HG03095 (cell line): ENCODE data around the gene PRSS50.
"Not testable (repeated sequence)": the region's sequence is repeated elsewhere in the genome, so short reads cannot be mapped to it uniquely, and the experiment has no call there.

Experiments
- ATAC-seq: cut with Tn5 transposase; IDR thresholded peaks from one replicate; pipeline ENCODE4 v1.9.1; 2021; ENCODE audit warnings: moderate library complexity; ENCODE audit not compliant: unreplicated experiment

The PRSS50 gene

DNA sequence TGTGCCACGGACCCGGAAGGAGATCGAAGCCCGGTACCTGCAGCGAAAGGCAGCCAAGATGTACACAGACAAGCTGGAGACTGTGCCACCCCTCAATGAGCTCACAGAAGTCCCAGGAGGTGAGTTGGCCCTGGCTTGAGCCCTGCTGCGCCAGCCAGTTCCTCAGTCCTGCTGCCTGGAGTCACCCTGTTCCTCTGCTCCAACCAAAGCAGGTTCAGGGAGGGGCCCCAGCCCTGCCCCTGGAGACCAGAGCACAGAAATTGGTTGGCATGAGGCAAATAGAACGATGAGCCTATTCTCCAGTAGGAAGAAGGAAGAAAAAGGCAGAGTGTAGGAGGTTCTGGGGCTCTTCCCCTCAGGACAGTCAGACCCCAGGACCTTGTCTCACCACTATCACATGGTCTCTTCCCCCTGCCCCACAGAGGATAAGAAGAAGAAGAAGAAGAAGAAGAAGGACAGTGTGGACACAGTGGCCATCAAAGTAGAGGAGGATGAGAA is 8.5 kb downstream of the PRSS50 start:
- no peak for ATAC-seq

DNA sequence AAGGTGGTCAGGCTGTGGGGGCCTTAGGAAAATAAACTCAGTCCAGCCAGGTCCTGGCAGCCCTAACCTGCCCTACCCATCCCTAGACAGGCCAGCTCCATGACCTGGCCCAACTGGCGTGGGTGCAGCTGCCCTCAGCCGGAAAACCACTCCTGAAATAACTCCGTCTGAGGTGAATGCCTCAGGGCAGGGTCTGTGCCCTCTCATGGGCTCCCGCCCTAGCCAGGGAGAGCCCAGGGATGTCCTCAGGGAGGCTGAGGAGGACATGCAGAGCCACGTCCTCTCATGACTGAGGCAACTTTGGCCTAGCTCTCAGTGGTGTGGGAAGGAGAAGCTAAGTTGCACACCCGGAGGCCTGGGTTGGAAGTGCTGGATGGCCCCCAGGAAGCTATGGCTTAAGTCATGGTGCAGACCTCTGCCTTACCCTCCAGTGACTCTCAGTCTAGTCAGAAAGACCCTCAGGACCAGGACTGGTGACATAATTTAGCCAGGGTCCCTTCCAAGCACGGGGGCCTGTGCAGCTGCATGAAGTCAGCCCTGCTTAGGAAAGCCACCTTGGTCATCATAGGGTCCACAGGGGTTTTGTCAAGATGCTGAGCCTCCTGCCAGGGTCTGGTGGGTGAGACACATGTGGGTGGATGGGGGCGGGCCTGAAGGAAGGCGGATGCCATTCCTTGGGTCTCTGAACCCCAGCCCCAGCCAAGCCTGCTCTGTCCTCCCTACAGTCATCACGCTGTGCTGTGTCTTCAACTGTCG is 9.1 kb downstream of the PRSS50 start:
- ATAC-seq: no peak

DNA sequence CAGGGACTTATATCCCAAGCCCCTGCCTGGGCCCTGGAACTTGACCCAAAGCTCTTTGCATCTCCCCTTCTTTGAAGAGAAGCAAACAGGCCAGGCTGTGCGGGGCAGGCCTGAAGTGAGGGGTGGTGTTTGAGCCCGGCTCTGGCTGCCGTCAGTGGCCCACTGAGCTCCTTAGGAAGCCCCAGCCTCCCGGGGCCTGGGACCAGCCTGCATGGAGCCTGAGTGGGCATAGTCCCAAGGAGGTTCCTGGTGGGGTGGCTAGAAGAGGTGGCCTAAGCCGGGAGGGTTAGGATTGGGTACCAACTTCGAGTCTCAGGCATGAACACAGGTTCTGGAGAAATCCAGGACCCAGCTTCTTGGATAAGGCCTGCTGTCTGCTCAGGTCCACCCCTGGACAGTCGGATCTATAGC is 10.1 kb downstream of the PRSS50 start:
- ATAC-seq: no peak

DNA sequence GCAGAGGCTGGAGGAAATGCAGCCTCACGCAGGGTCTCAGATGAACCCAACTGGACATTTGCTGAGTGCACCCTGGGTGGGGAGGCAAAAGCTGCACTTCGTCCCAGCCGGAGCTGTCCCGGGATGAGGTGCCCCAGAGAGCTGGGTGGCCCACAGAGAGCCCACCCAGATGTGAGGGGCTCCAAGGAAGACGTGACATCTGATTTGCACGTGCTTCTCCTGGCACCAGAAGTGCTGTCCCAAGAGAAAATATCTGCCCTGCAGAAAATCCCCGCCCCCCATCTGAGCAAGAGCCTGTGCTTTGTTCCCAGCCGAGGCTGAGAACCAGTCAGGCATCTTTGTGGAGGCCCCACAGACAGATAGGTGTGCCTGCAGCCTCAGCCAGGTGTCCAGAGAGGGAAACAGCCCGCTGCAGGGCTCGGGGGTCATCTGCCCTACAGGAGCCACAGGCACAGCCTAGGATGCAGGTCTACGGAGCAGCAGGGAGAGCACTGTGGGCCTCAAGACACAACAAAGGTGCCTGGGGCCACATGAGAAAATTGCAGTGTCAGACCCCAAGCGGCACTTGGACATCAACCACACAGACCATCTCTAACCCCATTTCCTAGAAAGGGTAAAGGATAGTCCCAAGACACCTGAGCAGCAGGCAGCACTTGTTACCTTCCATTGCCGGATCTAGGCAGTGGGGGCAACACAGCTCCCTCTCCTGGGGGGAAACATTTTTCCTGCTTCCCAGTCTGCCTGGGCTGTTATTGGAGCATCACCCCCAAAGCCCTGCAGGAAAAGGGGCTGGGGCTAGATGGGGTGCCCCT is 10.7 kb downstream of the PRSS50 start:
- no peak for ATAC-seq

DNA sequence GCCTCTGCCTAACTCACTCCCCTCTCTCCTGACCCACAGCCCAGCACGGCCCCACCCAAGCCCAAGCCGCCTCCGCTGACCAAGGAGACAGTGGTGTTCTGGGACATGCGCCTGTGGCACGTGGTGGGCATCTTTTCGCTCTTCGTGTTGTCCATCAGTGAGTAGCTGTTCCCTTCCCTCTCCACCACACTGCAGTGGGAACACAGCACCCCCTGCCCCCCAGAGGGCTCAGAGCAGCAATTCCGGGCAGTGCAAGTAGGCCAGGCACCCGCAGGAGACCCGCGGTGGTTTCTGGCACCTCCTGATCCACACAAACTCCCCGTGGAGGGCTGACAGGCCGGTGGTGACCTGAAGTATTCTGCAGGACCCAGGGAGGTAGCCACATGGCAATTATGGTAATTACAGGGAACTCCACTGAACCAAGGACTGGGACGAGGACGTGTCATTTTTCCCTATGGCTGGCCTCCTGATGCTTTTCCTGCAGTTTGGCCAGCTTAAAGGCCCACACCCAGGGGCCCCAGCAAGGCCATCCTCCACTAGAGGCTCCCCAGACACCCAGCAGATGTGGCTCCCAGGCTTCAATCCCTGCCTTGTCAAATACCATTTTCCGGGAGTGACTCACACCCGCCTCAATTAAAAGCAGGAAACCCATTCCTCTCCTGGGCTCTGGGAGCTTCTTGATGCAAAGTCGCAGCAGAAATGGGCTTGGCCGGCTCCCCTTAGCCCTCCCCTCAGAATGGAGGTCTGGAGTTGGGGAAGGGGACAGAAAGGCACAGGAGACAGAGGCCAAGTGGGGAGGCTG is 11.7 kb downstream of the PRSS50 start:
- no peak for ATAC-seq

DNA sequence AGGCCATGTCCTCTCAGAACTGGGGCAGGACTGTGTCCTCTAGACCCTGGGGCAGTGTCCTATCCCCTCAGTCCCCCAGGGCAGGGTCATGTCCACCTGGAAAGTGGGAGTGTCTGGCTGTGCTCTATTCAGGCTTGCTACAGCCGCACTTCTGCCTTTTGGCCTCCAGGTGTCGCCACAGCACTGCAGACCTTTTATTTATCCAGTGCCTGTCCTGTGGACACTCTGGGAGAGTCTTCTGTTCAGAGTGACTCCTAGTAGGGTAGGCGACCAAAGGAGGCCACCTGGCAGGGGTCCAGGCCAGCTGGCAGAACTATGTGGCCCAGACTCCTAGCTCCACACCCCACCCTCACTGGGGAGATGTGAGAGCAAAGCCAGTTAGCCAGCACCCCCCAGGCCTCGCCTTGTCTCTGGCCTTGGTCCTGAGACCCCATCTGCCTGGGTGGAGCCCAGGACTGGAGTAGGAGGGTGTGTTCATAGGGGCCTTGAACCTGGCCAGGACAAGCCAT is 12.6 kb downstream of the PRSS50 start:
- no peak for ATAC-seq

DNA sequence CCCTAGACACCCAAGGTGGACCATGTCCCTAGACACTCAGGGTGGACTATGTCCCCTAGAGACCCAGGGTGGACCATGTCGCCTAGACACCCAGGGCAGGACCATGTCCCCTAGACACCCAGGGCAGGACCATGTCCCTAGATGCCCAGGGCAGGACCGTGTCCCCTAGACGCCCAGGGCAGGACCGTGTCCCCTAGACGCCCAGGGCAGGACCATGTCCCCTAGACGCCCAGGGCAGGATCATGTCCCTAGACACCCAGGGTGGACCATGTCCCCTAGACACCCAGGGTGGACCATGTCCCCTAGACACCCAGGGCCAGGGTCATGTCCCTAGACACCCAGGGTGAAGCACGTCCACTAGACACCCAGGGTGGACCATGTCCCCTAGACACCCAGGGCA is 13.3 kb downstream of the PRSS50 start:
- not testable (repeated sequence) for ATAC-seq

DNA sequence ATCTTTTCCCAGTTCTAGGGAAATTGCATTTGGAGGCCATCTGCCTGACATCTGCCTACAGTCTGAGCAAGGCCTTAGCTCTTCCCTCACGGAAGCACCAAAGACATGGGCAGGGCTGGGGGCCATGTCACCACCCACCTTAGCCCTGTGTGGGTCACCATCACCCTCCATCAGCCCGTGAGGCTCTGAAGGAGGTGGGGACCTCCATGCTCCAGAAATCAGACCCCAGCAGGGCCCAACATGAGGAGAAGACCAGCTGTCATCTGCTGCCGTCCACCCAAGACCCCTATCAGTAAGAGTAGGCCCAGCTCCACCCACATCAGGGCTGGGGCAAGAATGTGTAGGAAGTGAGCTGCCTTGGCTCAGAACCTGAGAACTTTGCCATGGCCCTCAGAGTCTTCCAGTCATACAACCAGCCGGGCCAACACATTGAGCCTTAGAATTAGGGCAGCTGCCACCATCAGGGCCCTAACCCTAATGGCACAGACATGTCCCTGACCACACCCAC is 14.6 kb downstream of the PRSS50 start:
- ATAC-seq: no peak

DNA sequence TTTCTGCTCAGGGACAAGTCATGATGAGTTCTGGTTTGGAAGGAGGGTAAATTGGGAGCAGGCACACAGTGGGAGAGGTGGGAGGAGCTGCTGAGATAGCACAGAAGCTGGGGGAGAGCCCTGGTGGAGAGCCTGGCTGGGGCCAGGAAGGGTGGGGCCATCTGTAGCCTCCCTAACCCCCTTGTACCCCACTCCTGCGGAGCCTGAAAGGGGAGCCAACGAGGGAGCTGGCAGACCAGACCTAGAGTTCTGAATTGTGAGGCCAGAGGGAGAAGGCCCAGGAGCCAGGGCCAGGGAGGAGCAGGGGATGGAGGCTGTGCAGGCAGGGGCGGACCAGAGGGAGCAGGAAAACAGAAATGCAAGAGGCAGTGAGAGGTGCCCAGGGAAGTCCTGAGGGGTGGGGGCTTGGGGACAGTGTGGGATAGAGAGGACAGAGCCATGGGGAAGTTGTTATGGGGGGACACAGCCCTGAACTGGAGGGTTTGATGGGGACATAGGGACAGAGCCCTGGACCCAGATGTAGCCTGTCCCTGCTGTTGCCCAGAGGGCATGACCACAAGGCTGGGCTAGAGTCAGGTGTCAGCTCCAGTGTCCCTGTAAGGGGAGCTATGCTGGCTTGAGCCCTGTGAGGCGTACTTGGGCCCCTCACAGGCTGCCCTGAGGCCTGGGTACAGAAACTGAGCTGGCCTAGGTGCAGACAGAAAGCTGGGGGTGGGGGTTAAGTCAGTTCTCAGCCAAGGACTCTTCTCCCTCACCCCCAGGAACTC is 15.2 kb downstream of the PRSS50 start:
- no peak for ATAC-seq

DNA sequence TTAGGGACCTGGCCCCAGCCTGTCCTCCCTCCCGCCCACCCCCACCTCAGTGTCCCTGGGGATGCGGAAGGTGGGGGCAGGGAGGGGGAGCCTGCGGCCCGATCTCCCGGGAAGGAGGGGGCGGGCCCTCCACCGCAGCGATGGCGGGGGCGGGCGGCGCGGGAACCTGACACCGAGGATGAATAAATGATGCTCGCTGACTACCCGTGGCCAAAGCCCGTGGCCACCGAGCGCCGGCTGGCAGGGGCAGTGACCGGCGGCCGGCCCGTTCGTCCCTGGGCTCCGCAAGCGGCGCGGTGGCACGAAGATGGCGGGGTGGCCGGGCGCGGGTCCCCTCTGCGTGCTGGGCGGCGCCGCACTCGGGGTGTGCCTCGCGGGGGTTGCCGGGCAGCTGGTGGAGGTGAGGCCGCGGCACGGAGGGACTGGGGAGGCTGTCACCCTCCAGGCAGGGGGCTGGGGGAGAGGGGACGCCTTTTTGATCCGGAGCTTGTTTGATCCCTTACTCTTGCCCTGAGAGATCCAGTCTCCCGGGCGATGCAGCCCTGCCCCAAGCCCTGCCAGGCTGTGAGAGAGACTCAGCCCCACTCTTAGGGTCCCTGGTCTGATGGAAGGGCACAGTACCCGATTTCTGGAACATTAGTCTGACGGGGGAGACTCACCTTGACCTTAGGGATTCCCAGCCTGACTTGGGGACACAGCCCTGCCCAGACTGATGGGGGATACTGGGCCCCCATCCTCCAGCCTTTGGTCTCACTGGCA is 16.3 kb downstream of the PRSS50 start, which contains the start of gene TMIE:
TSS of gene TMIE (plus strand) at position 212 of the 759 bp plus-strand sequence. CDS start at position 308, 96 bp downstream.
- no peak for ATAC-seq

DNA sequence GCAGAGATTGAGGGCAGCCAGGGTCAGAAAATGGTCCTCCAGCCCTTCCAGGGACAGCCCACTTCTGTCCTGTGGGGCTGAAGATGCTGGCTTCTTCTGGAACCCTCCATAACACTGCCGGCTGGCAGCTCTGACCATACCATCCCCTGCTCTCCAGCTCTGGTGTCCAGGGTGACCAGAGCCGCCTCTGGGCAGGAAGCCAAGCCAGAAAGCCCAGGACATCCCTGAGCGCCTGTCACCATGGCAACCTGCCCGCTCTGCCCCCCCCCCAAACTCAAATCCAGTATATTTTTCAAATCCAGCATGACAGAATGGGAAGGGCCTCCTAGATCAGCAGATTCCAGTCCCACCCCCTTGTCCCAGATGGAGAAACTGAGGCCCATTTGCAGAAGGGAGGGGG is 16.9 kb downstream of the PRSS50 start:
- no peak for ATAC-seq

DNA sequence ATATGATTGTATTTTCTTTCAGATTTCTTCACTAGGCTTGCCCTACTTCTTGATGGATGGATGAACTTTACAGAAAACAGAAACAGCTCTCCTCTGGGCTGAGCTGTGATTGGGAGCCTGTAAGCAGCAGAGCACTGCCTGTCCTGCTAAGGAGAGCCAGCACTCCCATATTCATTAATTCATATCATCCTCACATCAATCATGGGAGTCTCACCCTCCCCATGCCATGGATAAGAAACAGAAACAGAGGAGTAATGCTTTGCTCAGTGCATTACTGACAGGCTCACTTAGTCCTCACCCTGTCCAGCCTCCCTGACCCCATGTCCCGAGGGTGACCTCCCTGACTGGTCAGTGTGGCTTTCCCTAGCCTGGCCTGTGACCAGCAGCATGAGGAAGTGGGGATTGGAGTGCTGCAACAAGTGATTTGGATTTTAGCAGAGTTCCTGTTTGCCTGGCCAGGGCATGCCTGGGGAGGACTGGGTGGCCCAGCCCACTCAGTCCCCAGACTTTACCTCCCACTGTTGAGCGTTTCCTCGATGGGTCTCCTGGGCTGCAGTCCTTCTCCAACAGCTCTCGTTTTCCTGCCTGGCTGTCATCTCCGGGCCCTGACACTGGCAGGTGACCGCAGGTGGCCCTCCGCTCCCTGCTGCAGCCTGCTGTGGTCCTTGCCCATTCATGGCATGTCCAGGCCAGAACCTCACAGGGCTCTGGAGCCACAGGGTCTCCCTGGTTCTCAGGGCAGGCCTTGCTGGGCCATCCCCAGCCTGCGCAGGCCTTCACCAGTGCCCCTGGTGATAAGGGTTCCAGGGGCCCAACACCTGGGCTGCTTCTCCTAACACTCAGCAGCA is 17.8 kb downstream of the PRSS50 start:
- ATAC-seq: no peak

DNA sequence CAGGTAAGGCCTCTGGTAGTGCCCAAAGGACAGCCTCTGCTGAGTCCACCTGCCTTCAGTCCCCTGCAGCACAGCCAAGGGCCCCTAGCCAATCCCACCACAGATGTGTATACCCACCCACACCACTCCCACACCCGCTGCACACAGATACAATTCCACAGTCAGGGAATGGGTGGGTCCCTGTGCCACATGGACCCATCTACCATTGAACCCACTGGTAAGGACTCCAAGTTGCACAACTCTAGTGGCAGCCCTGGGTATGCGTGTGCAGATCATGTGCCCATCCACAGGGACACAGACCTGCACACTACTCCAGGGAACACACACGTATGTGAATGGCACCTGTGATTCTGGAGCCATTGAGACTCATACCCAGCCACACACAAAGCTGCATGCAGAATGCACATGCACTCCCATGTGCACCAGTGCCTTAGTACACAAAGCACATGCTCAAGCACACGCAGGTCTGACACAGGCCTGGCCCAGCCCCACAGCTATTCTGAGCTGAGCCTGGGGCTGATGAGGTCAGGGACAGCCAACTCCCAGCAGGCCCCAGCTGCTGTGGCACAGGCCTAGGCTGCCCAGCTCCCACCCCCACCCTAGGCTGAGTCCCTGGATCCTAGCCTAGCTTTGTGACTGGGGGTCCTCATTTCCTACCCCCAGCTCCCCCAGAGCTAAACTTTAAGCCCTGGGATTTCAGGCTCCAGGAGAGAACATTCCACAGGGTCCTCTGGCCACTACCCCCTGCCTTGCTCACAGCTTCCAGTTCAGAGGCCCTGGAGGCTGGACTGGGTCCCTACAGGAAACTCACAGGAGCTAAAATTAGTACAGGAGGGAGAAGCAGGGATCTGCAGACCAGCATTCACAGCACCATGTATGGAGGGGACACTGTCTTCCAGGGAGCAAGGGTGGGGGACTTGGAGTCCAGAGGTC is 21.4 kb downstream of the PRSS50 start:
- ATAC-seq: no peak

DNA sequence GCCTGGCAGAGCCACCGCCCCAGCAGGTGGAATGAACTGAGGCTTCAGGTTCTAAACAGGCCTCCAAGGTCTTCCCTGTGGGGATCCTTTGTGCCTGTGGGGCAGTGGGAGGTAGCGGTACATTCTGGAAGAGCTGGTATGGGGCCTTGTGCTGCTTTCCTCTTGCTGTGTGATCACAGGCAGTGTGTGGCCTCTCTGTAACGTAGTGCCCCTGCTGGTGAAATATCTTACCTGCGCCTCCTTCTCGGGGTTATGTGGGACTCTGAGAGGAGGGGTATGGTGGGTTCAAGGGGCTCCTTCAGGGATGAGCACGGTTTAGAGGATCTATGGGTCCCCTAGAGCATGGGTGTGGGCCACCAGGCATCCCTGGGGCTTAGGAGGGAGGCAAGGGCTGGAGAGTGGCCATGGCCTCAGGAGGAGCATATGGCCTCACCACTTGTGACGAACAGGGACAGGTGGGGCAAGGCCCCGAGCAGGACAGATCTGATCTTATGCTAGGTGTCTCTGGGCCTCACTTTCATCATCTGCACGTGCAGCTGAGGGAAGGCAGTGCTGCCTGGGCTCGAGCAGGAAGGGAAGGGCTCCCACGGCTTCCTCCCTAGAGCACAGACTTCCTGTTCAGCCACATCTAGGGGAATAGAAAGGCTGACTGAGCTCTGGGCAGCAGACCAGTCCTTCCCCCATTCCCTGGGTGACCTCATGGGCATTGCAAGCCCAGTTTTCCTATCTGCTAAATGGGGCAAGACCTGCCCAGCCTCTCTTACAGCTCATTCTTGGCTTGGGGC is 22.3 kb downstream of the PRSS50 start:
- ATAC-seq: no peak

DNA sequence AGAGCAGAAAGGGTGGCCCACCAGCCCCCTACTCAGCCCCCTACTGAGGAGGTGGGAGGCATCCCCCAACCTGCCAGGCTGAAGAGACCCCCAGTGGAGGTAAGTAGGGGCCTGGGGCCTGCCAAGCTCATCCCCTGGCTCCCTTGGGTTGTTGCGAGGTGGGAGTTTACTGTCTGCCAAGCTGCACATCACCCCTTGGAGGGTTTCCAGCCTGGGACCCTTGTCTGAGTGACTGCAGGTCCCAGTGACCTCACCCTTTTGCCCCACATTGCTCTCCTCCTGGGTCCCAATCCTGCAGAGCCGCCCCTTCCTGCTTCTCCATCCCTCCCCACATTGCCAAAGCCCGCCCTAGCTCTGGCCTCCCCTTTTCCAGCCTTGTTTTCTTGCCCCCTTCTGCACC is 23.1 kb downstream of the PRSS50 start:
- ATAC-seq: no peak

DNA sequence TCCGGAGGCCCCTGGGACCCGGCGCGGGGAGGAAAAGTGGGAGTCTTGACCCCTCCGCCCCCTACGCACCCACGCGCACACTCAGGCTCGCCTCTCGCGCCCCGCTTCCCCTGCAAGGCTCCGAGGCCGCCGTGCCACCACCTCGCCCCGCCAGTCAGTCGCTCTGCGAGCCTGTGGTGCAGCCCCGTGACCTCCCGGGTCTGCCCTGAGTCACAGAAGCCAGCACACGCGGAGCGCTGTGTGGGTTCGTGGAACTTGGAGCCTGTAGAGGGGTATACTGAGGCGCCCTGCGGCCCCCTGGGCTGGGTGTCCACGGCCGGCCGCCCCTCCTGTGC is 23.8 kb downstream of the PRSS50 start:
- no peak for ATAC-seq
